Measurements from ENCODE around the gene NFASC.

DNA sequence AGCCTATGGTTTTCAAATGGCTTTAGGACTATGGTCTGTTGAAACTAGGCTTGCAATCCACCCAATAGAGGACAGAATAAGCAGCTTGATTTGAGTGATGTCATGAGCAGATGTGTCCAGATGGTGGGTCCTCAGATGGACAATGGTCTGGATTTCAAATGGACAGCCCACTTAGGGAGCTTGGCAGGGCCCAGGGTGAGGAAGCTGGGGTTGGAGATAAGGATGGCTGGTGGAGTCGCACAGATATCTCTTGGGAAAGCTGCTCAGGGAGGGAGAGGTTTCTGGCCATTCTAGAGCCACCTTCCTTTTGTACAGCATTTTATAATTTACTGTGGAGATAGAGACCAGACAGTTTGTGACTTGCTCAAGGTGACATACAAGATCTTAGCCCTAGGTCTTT lies 55.0 kb downstream of the NFASC start:
- TF ChIP-seq, protein P1, sequence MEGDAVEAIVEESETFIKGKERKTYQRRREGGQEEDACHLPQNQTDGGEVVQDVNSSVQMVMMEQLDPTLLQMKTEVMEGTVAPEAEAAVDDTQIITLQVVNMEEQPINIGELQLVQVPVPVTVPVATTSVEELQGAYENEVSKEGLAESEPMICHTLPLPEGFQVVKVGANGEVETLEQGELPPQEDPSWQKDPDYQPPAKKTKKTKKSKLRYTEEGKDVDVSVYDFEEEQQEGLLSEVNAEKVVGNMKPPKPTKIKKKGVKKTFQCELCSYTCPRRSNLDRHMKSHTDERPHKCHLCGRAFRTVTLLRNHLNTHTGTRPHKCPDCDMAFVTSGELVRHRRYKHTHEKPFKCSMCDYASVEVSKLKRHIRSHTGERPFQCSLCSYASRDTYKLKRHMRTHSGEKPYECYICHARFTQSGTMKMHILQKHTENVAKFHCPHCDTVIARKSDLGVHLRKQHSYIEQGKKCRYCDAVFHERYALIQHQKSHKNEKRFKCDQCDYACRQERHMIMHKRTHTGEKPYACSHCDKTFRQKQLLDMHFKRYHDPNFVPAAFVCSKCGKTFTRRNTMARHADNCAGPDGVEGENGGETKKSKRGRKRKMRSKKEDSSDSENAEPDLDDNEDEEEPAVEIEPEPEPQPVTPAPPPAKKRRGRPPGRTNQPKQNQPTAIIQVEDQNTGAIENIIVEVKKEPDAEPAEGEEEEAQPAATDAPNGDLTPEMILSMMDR (IDR thresholded peaks at IDR 0.05), result no peak
- no peak for TF ChIP-seq POLR2A (IDR thresholded peaks at IDR 0.05)
